ENCODE data around the gene CSTF1. TPM values are rescaled to one million over a fixed set of nuclear protein-coding genes. Genes with fewer than 3 reads are reported as not detected.

Gene CSTF1
- polyA plus RNA-seq, 1 of the 3 experiments (the other 2 are of a cell fraction) = 23.4 TPM

DNA sequence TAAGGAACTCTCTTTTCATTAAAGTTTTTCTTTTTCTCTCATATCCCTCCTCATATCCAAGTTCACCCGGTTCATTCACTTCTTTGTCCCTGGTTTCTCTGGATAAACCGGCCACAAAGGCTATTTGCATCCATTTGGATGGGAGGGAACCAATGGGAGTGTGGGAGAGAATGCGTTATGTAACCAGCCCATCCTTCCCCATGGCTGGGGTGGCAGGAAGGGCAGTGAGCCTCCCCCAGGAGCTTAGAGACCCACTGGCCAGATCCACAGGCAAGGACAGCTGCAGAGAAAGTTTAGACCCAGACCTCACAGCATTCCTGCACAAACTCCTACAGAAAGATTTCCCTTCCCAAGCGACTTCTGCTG lies 30.4 kb downstream of the CSTF1 start:
- Histone ChIP-seq H2AFZ (ENCODE audit: low read depth) (peak overlapping the region; percentile 69), H3K9ac (no peak overlapping the region), H3K27me3 (ENCODE audit: insufficient read depth) (no peaks in the 10 kb centered on the region), H3K9me3 (no peaks in the 10 kb centered on the region), H3K4me1 (ENCODE audit: control insufficient read depth in 1 of 2, insufficient read depth in 2 of 2, low read depth in 1 of 2, low read length in 1 of 2) (peaks cover 0 to 16% of the 10 kb centered on the region in 2 experiments; a peak in 1 of 4 replicates), H4K20me1 (ENCODE audit: insufficient read depth) (no peaks in the 10 kb centered on the region), H3K9me2 (no peaks in the 10 kb centered on the region), H3F3A (replicated peaks; ENCODE audit: insufficient read depth) (peaks cover 3% of the 10 kb centered on the region), H3K36me3 (replicated peaks in 1 of 2; ENCODE audit: control insufficient read depth in 1 of 2, insufficient read depth in 2 of 2, low read length in 1 of 2) (no peaks in the 10 kb centered on the region), H3K27ac (ENCODE audit: low read depth in 2 of 2, low read length in 1 of 2) (0 out of 4 replicates have a peak overlapping the region, but pooled peaks of 1 of the 2 experiments have one; percentile 1), H3K79me2 (ENCODE audit: insufficient read depth) (no peaks in the 10 kb centered on the region), H3K4me3 (ENCODE audit: low read depth in 2 of 2, low read length in 1 of 2) (no peak overlapping the region), H3K4me2 (no peak overlapping the region)
- TF ChIP-seq GABPA (IDR thresholded peaks at IDR 0.05; ENCODE audit: low read depth) = no peak
- TF ChIP-seq TAF1 (IDR thresholded peaks at IDR 0.05; ENCODE audit: borderline replicate concordance, low read depth, low read length) = no peak
- TF ChIP-seq, protein P1, sequence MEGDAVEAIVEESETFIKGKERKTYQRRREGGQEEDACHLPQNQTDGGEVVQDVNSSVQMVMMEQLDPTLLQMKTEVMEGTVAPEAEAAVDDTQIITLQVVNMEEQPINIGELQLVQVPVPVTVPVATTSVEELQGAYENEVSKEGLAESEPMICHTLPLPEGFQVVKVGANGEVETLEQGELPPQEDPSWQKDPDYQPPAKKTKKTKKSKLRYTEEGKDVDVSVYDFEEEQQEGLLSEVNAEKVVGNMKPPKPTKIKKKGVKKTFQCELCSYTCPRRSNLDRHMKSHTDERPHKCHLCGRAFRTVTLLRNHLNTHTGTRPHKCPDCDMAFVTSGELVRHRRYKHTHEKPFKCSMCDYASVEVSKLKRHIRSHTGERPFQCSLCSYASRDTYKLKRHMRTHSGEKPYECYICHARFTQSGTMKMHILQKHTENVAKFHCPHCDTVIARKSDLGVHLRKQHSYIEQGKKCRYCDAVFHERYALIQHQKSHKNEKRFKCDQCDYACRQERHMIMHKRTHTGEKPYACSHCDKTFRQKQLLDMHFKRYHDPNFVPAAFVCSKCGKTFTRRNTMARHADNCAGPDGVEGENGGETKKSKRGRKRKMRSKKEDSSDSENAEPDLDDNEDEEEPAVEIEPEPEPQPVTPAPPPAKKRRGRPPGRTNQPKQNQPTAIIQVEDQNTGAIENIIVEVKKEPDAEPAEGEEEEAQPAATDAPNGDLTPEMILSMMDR (IDR thresholded peaks at IDR 0.05) = no peak
- TF ChIP-seq MXI1 (IDR thresholded peaks at IDR 0.05; ENCODE audit: low read depth, low read length) = no peak
- TF ChIP-seq RAD21 (IDR thresholded peaks at IDR 0.05; ENCODE audit: low read length) = no peak
- TF ChIP-seq RXRA (IDR thresholded peaks at IDR 0.05; ENCODE audit: borderline replicate concordance, low read depth) = no peak
- no peak for TF ChIP-seq FOXM1 (IDR thresholded peaks at IDR 0.05; ENCODE audit: low read depth)
- TF ChIP-seq, protein P2, sequence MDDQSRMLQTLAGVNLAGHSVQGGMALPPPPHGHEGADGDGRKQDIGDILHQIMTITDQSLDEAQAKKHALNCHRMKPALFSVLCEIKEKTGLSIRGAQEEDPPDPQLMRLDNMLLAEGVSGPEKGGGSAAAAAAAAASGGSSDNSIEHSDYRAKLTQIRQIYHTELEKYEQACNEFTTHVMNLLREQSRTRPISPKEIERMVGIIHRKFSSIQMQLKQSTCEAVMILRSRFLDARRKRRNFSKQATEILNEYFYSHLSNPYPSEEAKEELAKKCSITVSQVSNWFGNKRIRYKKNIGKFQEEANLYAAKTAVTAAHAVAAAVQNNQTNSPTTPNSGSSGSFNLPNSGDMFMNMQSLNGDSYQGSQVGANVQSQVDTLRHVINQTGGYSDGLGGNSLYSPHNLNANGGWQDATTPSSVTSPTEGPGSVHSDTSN (IDR thresholded peaks at IDR 0.05) = no peak
- TF ChIP-seq FOSL2 (IDR thresholded peaks at IDR 0.05; ENCODE audit: borderline replicate concordance, low read depth) = no peak
- no peak for TF ChIP-seq NFIC (IDR thresholded peaks at IDR 0.05; ENCODE audit: borderline replicate concordance)
- no peak for TF ChIP-seq SIN3A (IDR thresholded peaks at IDR 0.05; ENCODE audit: borderline replicate concordance, low read depth, low read length)
- TF ChIP-seq, protein P3, sequence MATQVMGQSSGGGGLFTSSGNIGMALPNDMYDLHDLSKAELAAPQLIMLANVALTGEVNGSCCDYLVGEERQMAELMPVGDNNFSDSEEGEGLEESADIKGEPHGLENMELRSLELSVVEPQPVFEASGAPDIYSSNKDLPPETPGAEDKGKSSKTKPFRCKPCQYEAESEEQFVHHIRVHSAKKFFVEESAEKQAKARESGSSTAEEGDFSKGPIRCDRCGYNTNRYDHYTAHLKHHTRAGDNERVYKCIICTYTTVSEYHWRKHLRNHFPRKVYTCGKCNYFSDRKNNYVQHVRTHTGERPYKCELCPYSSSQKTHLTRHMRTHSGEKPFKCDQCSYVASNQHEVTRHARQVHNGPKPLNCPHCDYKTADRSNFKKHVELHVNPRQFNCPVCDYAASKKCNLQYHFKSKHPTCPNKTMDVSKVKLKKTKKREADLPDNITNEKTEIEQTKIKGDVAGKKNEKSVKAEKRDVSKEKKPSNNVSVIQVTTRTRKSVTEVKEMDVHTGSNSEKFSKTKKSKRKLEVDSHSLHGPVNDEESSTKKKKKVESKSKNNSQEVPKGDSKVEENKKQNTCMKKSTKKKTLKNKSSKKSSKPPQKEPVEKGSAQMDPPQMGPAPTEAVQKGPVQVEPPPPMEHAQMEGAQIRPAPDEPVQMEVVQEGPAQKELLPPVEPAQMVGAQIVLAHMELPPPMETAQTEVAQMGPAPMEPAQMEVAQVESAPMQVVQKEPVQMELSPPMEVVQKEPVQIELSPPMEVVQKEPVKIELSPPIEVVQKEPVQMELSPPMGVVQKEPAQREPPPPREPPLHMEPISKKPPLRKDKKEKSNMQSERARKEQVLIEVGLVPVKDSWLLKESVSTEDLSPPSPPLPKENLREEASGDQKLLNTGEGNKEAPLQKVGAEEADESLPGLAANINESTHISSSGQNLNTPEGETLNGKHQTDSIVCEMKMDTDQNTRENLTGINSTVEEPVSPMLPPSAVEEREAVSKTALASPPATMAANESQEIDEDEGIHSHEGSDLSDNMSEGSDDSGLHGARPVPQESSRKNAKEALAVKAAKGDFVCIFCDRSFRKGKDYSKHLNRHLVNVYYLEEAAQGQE (IDR thresholded peaks at IDR 0.05; ENCODE audit: low read depth, low read length) = no peak
- TF ChIP-seq, protein P4, sequence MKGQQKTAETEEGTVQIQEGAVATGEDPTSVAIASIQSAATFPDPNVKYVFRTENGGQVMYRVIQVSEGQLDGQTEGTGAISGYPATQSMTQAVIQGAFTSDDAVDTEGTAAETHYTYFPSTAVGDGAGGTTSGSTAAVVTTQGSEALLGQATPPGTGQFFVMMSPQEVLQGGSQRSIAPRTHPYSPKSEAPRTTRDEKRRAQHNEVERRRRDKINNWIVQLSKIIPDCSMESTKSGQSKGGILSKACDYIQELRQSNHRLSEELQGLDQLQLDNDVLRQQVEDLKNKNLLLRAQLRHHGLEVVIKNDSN (IDR thresholded peaks at IDR 0.05; ENCODE audit: borderline replicate concordance, low read depth) = no peak
- TF ChIP-seq RFX5 (IDR thresholded peaks at IDR 0.05; ENCODE audit: low read length) = no peak
- TF ChIP-seq, protein P5, sequence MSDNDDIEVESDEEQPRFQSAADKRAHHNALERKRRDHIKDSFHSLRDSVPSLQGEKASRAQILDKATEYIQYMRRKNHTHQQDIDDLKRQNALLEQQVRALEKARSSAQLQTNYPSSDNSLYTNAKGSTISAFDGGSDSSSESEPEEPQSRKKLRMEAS (IDR thresholded peaks at IDR 0.05; ENCODE audit: low read depth) = no peak
- no peak for TF ChIP-seq TCF12 (IDR thresholded peaks at IDR 0.05)
- TF ChIP-seq MEF2A (IDR thresholded peaks at IDR 0.05; ENCODE audit: borderline replicate concordance, low read depth) = no peak
- POLR2A ChIA-PET = no interaction called here
- no peak for DNase-seq
- 77% methylated on average over 4 of the region's 4 CpGs for WGBS (ENCODE audit: low lambda C conversion rate)
- CTCF ChIA-PET = interaction anchor here (0.6 kb wide), 1 partner anchor 1173 kb away, joined by 3 read pairs; no protein-coding TSS in a partner anchor
